ENCODE measurements around the gene BRD1.
A peak's percentile ranks its signal among the peaks of the same experiment; 100 is the strongest.

BRD1 gene

GRCh38 chr22:49827853-49828598 lies at the start of gene BRD1:
Gene BRD1, minus strand, starts transcription at chr22:49827873. Its CDS starts 3,556 bp downstream, at chr22:49824317.
- peak; percentile 84 for DNase-seq

- DNase-seq, result peak; percentile 43
These were observed 45.7 kb upstream of the BRD1 start for GRCh38 chr22:49873228-49873940.

GRCh38 chr22:49872347-49872746 lies 44.7 kb upstream of the BRD1 start:
- peak; percentile 21 for DNase-seq

- DNase-seq, result peak; percentile 17
These were observed 43.8 kb upstream of the BRD1 start for GRCh38 chr22:49871482-49871881.

- peak; percentile 60 for DNase-seq
These were observed 42.4 kb upstream of the BRD1 start for GRCh38 chr22:49869845-49870712.

GRCh38 chr22:49869086-49869830 lies 41.6 kb upstream of the BRD1 start:
- DNase-seq, result peak; percentile 53

GRCh38 chr22:49867303-49868265 lies 39.9 kb upstream of the BRD1 start:
- DNase-seq, result peak; percentile 37

- peak; percentile 46 for DNase-seq
These were observed 39.0 kb upstream of the BRD1 start for GRCh38 chr22:49866646-49867045.

GRCh38 chr22:49866134-49866533 lies 38.5 kb upstream of the BRD1 start:
- DNase-seq, result no peak

- peak; percentile 25 for DNase-seq
These were observed 37.5 kb upstream of the BRD1 start for GRCh38 chr22:49865156-49865555.

- peak; percentile 52 for DNase-seq
These were observed 36.3 kb upstream of the BRD1 start for GRCh38 chr22:49863931-49864330.

GRCh38 chr22:49862496-49862776 lies 34.8 kb upstream of the BRD1 start:
- DNase-seq, result no peak

GRCh38 chr22:49861642-49862495 lies 34.2 kb upstream of the BRD1 start:
- DNase-seq, result peak; percentile 59

- DNase-seq, result peak; percentile 54
These were observed 31.2 kb upstream of the BRD1 start for GRCh38 chr22:49858827-49859226.

- DNase-seq, result peak; percentile 60
These were observed 29.3 kb upstream of the BRD1 start for GRCh38 chr22:49856766-49857618.

GRCh38 chr22:49856343-49856742 lies 28.7 kb upstream of the BRD1 start:
- DNase-seq, result peak; percentile 47

- peak; percentile 63 for DNase-seq
These were observed 27.7 kb upstream of the BRD1 start for GRCh38 chr22:49855251-49855911.

- peak; percentile 73 for DNase-seq
These were observed 26.5 kb upstream of the BRD1 start for GRCh38 chr22:49853981-49854831.
